Activated T-helper 17 cell treated with anti-CD3 and anti-CD28 coated beads, Interleukin-2, amount 50 U/mL, for 72 hours (primary cell): ENCODE data around the gene ENTPD1. TPM values are rescaled to one million over a fixed set of nuclear protein-coding genes. Genes with fewer than 3 reads are reported as not detected.
A peak's percentile ranks its signal among the peaks of the same experiment; 100 is the strongest.

Experiments
- ATAC-seq: fragments of 150-1000 bp; cut with Tn5 transposase; replicated peaks from 2 replicates; pipeline ENCODE4 v1.10.0; 2021; ENCODE audit warnings: mild to moderate bottlenecking, moderate library complexity
- H3K27ac Mint-ChIP-seq: one replicate; pipeline ENCODE4 v1.8.0; 2022; ENCODE audit warnings: mixed read lengths
- H3K27me3 Mint-ChIP-seq: one replicate; pipeline ENCODE4 v1.8.0; 2022; ENCODE audit warnings: mixed read lengths
- H3K36me3 Mint-ChIP-seq: one replicate; pipeline ENCODE4 v1.8.0; 2022; ENCODE audit warnings: low read depth, mild to moderate bottlenecking, mixed read lengths
- H3K4me1 Mint-ChIP-seq: one replicate; pipeline ENCODE4 v1.8.0; 2022; ENCODE audit warnings: mixed read lengths
- H3K4me3 Mint-ChIP-seq: one replicate; pipeline ENCODE4 v1.8.0; 2022; ENCODE audit warnings: mild to moderate bottlenecking, mixed read lengths
- H3K9me3 Mint-ChIP-seq: one replicate; pipeline ENCODE4 v1.8.0; 2022; ENCODE audit warnings: mixed read lengths
- total RNA-seq, 2 donors: library from RNA; stranded (reverse); gene quantifications; one replicate each; pipeline ENCODE4 v1.2.3, GENCODE V29; 2022

The ENTPD1 gene
- total RNA-seq, 2 donors from 2014 or later = 4.5 to 36.3 TPM

GRCh38 chr10:95782318-95782717 is 26.4 kb downstream of the ENTPD1 start:
- no peak overlapping the region for H3K27ac Mint-ChIP-seq
- no peaks in the 10 kb centered on the region for H3K9me3 Mint-ChIP-seq

DNA sequence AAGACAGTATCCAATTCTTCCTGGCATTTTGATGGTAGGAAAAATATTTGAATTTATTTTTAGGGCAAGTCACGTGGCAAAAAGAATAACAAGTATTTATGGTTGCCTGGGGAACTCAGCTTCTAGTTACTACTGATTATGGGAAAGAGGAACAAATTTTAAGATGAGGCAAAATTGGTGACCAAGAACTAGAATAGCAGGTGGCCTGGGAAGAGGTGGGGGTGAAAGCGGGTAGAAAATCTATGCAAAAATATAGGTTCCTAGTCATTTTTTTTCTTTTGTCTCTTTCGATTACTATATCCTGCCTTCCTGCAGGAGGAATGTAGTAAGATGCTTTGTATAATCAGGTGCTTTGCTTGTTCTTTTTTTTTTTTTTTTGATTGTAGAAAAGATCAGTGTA is 27.8 kb downstream of the ENTPD1 start:
- no peak overlapping the region for H3K27ac Mint-ChIP-seq
- ATAC-seq = peak; percentile 31
- peaks cover 23% of the 10 kb centered on the region for H3K27me3 Mint-ChIP-seq
- H3K36me3 Mint-ChIP-seq = no peaks in the 10 kb centered on the region
- no peaks in the 10 kb centered on the region for H3K4me1 Mint-ChIP-seq
- no peak overlapping the region for H3K4me3 Mint-ChIP-seq
- H3K9me3 Mint-ChIP-seq = no peaks in the 10 kb centered on the region

More at GRCh38 chr10:95782318-95782717, 26.4 kb downstream of the ENTPD1 start:
- no peaks in the 10 kb centered on the region for H3K4me1 Mint-ChIP-seq
- no peak for ATAC-seq
- peaks cover 23% of the 10 kb centered on the region for H3K27me3 Mint-ChIP-seq
- no peaks in the 10 kb centered on the region for H3K36me3 Mint-ChIP-seq
- H3K4me3 Mint-ChIP-seq = no peak overlapping the region

GRCh38 chr10:95784279-95784913 is 28.4 kb downstream of the ENTPD1 start:
- Mint-ChIP-seq H3K9me3 (no peaks in the 10 kb centered on the region), H3K4me1 (no peaks in the 10 kb centered on the region), H3K27me3 (peaks cover 17% of the 10 kb centered on the region), H3K4me3 (no peak overlapping the region), H3K36me3 (no peaks in the 10 kb centered on the region), H3K27ac (no peak overlapping the region)
- ATAC-seq = no peak

DNA sequence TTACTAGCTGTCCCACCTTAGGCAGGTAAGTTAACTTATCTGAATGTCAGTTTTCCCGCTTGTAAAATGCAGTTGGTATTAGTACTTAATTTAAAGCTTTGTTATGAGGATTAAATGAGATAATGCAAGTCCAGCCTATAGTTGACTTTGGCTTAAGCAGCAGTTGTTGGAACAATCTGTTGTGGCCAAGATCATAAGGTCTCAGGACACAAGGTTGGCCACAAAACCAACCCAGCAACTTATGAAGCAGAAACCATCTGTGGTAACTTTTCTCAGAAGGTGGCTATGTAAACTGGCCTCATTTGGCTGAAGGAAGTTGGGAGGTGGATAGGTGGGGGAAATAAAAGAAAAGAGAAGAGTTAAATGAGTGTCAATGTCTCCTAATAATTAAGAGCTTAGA is 29.4 kb downstream of the ENTPD1 start:
- no peaks in the 10 kb centered on the region for H3K9me3 Mint-ChIP-seq
- H3K27ac Mint-ChIP-seq = no peak overlapping the region
- H3K4me3 Mint-ChIP-seq = no peak overlapping the region
- peaks cover 17% of the 10 kb centered on the region for H3K27me3 Mint-ChIP-seq
- no peaks in the 10 kb centered on the region for H3K4me1 Mint-ChIP-seq
- peak; percentile 46 for ATAC-seq
- H3K36me3 Mint-ChIP-seq = no peaks in the 10 kb centered on the region

DNA sequence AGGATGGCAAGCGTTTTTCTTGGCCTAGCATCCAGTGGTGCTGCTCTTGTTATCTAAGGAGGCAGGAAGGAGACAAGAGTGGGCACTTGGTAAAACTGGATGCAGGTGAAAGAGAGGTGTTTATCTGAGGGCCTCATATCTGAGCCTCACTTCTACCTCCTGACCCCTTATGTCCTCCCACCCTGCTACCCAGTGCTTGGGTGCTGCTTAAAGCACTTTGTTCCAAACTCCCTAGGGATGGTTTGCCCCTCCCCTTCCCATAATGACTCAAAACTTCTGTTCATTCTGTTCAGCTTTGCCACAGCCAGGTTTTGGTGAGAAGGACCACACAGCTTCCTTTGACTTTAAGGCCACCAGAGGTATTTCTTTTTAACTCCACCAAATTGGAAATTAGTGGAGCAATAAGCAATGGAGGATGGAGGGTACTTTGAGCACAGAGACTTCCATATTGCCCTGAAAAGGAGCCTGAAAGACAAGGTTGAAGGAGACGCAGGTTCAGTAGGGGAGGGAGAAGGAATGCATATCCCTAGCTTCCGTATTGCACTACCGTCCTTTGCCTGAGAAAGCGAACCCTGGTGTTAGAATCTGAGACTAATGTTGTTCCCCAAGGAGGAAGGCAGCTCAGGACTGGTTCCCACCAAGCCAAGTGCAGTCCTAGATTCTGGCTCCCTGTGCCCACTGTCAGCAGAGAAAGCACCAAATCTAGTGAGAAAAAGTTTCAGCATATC is 30.1 kb downstream of the ENTPD1 start:
- Mint-ChIP-seq H3K27ac (no peak overlapping the region), H3K4me3 (no peak overlapping the region), H3K27me3 (peaks cover 11% of the 10 kb centered on the region), H3K4me1 (peaks cover 2% of the 10 kb centered on the region), H3K9me3 (no peaks in the 10 kb centered on the region), H3K36me3 (no peaks in the 10 kb centered on the region)
- no peak for ATAC-seq

GRCh38 chr10:95787447-95787846 is 31.5 kb downstream of the ENTPD1 start:
- no peak overlapping the region for H3K27ac Mint-ChIP-seq
- H3K4me3 Mint-ChIP-seq = no peak overlapping the region
- no peaks in the 10 kb centered on the region for H3K36me3 Mint-ChIP-seq
- peaks cover 13% of the 10 kb centered on the region for H3K27me3 Mint-ChIP-seq
- peaks cover 4% of the 10 kb centered on the region for H3K9me3 Mint-ChIP-seq
- H3K4me1 Mint-ChIP-seq = peaks cover 4% of the 10 kb centered on the region
- no peak for ATAC-seq

DNA sequence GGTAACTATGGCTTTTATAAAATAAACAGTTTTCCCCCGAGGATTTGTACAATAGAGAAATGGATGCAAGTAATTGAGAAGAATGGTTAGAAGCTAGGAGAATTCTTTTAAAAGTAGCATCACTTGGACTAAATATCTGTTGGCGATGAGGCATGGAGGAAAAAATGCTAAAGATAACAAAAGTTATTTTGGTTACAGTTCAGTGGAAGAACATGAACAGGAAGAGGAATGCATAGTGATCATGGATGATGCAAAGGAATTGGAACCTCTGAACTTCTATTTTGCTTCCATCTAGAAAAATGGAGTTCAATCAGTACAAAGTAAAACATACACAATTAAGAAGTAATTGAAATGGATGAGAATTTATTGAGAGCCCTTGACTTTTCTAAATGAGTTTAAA is 32.9 kb downstream of the ENTPD1 start:
- Mint-ChIP-seq H3K9me3 (peaks cover 4% of the 10 kb centered on the region), H3K36me3 (no peaks in the 10 kb centered on the region), H3K27ac (no peak overlapping the region), H3K4me1 (peaks cover 4% of the 10 kb centered on the region), H3K27me3 (peaks cover 10% of the 10 kb centered on the region), H3K4me3 (no peak overlapping the region)
- no peak for ATAC-seq

GRCh38 chr10:95789902-95790301 is 33.9 kb downstream of the ENTPD1 start:
- ATAC-seq = peak; percentile 49
- peaks cover 7% of the 10 kb centered on the region for H3K27me3 Mint-ChIP-seq
- H3K9me3 Mint-ChIP-seq = peaks cover 4% of the 10 kb centered on the region
- H3K36me3 Mint-ChIP-seq = no peaks in the 10 kb centered on the region
- H3K4me3 Mint-ChIP-seq = no peak overlapping the region
- peaks cover 4% of the 10 kb centered on the region for H3K4me1 Mint-ChIP-seq
- H3K27ac Mint-ChIP-seq = no peak overlapping the region

- Mint-ChIP-seq H3K27ac (no peak overlapping the region), H3K4me3 (no peak overlapping the region), H3K4me1 (peaks cover 4% of the 10 kb centered on the region), H3K9me3 (peaks cover 4% of the 10 kb centered on the region), H3K36me3 (no peaks in the 10 kb centered on the region), H3K27me3 (peaks cover 7% of the 10 kb centered on the region)
- peak; percentile 47 for ATAC-seq
Observed at GRCh38 chr10:95790982-95791381, 35.0 kb downstream of the ENTPD1 start.

- Mint-ChIP-seq H3K27ac (no peak overlapping the region), H3K4me3 (no peak overlapping the region), H3K36me3 (no peaks in the 10 kb centered on the region), H3K27me3 (peaks cover 7% of the 10 kb centered on the region), H3K9me3 (peaks cover 4% of the 10 kb centered on the region), H3K4me1 (peaks cover 4% of the 10 kb centered on the region)
- ATAC-seq = no peak
Observed at GRCh38 chr10:95791425-95791979, 35.5 kb downstream of the ENTPD1 start.

DNA sequence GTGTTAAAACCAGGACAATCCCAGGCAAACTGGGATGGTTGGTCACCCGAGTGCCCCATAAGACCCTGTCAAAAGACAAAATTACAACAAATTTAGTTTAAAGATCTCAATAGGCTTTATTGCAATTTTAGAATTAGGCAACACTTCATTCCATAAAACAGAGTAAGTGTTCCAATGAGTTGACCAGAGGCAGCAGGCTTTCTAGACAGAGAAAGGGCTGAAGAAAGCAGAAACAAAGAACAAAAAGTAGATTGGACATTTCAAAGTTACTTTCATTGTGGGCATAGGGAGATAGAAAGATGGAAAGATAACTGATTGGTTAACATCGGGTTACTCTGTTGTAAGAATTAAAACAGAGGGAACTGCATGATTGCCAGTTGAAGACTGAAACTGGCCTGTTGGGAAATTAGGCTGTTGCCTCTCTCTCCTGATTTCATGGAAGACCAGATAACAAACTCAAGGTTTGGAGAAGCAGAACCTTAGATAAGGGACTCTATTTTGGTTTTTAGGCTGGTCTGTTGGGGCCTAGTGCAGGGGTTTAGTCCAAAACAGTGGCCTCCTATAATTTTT is 36.3 kb downstream of the ENTPD1 start:
- H3K4me1 Mint-ChIP-seq = peaks cover 4% of the 10 kb centered on the region
- peaks cover 7% of the 10 kb centered on the region for H3K27me3 Mint-ChIP-seq
- peaks cover 4% of the 10 kb centered on the region for H3K9me3 Mint-ChIP-seq
- no peak for ATAC-seq
- no peak overlapping the region for H3K4me3 Mint-ChIP-seq
- no peaks in the 10 kb centered on the region for H3K36me3 Mint-ChIP-seq
- no peak overlapping the region for H3K27ac Mint-ChIP-seq

DNA sequence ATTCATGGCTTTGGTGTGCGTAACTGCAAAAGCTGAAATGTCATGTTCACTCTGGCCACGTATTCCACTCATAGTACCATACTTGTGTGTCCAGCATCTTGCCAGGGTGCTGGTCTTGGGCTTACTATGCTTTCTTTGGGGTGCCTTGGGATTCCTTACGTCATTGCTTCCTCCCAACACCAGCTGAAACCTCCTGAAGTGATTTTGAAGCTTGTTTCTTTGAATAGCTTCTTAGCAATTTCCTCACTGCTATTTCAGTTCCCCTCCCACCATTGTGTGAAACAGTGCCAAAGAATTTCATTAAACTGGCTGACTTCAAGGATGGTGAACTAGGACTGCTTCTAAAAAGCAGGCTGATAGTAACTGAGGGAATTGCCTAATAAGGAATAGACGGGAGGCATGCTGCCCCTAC is 36.9 kb downstream of the ENTPD1 start:
- no peak for ATAC-seq
- H3K4me3 Mint-ChIP-seq = no peak overlapping the region
- peaks cover 4% of the 10 kb centered on the region for H3K9me3 Mint-ChIP-seq
- H3K36me3 Mint-ChIP-seq = no peaks in the 10 kb centered on the region
- no peak overlapping the region for H3K27ac Mint-ChIP-seq
- peaks cover 4% of the 10 kb centered on the region for H3K4me1 Mint-ChIP-seq
- peaks cover 7% of the 10 kb centered on the region for H3K27me3 Mint-ChIP-seq

GRCh38 chr10:95793401-95794045 is 37.6 kb downstream of the ENTPD1 start:
- Mint-ChIP-seq H3K4me3 (no peak overlapping the region), H3K36me3 (no peaks in the 10 kb centered on the region), H3K4me1 (peaks cover 4% of the 10 kb centered on the region), H3K27ac (peak overlapping the region; percentile 9), H3K9me3 (peaks cover 4% of the 10 kb centered on the region), H3K27me3 (peaks cover 7% of the 10 kb centered on the region)
- ATAC-seq = peak; percentile 51

GRCh38 chr10:95794195-95794594 is 38.2 kb downstream of the ENTPD1 start:
- ATAC-seq = no peak
- no peak overlapping the region for H3K27ac Mint-ChIP-seq
- no peaks in the 10 kb centered on the region for H3K36me3 Mint-ChIP-seq
- H3K27me3 Mint-ChIP-seq = peaks cover 7% of the 10 kb centered on the region
- H3K9me3 Mint-ChIP-seq = peaks cover 4% of the 10 kb centered on the region
- H3K4me1 Mint-ChIP-seq = peaks cover 4% of the 10 kb centered on the region
- no peak overlapping the region for H3K4me3 Mint-ChIP-seq
